Measurements from ENCODE around the gene DHRS4. TPM values are rescaled to one million over a fixed set of nuclear protein-coding genes. Genes with fewer than 3 reads are reported as not detected.

The DHRS4 gene
- total and polyA plus RNA-seq, 2 of the 13 experiments (the other 11 are each of a cell fraction or from before 2014, with no cell fraction given) = 23.9 to 45.1 TPM

DNA sequence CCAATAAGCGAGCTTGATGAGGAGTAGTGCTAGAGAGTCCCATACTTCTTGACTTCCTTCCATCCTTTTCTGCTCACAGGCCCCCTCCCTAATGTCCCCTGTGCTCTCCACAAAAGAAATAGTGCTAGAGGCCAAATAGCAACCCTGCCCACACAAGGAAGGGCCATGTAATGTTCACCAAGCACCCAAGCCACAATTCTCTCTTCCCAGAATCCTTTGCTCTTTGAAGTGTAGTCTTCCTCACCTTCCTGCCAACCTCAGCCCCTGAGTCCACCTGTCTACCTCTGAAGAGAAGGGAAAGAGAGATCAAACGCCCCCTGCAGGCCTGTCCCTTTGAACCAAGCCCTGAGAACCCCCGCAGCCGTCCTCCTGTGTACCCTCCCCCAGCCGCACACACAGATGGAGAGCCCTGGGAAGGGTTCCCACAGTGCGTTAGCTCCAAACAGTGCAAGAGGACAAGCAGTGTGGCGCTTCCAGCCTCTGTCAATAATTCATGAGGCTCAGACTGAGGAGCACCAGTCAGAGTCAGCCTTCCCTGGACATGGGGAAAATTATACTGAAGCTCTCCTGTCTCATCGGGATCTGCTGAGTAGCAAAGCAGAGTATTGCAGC, 1.9 kb upstream of the DHRS4 start (continued):
- TF ChIP-seq SOX6 (IDR thresholded peaks at IDR 0.05) (no peak), SOX6 (CRISPR knock-in tag; IDR thresholded peaks at IDR 0.05) (0 out of 2 replicates have a peak, but pooled peaks have one; percentile 6), NBN (conservative IDR thresholded peaks at IDR 0.05) (no peak), ATAD3A (CRISPR knock-in tag; IDR thresholded peaks at IDR 0.05) (no peak), FOSL1 (CRISPR knock-in tag; IDR thresholded peaks at IDR 0.05; ENCODE audit: borderline replicate concordance) (no peak), ZNF543 (CRISPR knock-in tag; IDR thresholded peaks at IDR 0.05) (no peak), BORCS8-MEF2B (CRISPR knock-in tag; IDR thresholded peaks at IDR 0.05) (peak; percentile 80; the same call in 1 of the 2 replicates), ZNF225 (CRISPR knock-in tag; IDR thresholded peaks at IDR 0.05) (no peak), ZNF224 (CRISPR knock-in tag; IDR thresholded peaks at IDR 0.05) (no peak), KAT2B (IDR thresholded peaks at IDR 0.05; ENCODE audit: borderline replicate concordance, low read depth, low read length) (no peak), ZSCAN9 (CRISPR knock-in tag; IDR thresholded peaks at IDR 0.05; ENCODE audit: borderline replicate concordance) (no peak), STAT5B (CRISPR knock-in tag; IDR thresholded peaks at IDR 0.05) (no peak), ZNF337 (CRISPR knock-in tag; IDR thresholded peaks at IDR 0.05; ENCODE audit: borderline replicate concordance, low read depth) (0 out of 2 replicates have a peak, but pooled peaks have one; percentile 29), PHF21A (CRISPR knock-in tag; IDR thresholded peaks at IDR 0.05) (peak; percentile 50; the same call in 1 of the 2 replicates), SPEN (CRISPR knock-in tag; IDR thresholded peaks at IDR 0.05; ENCODE audit: low read depth) (peak; percentile 34; the same call in 1 of the 2 replicates), KDM2A (CRISPR knock-in tag; IDR thresholded peaks at IDR 0.05; ENCODE audit: borderline replicate concordance, low read depth) (0 out of 2 replicates have a peak, but pooled peaks have one; percentile 36)
- TF ChIP-seq, protein P1, sequence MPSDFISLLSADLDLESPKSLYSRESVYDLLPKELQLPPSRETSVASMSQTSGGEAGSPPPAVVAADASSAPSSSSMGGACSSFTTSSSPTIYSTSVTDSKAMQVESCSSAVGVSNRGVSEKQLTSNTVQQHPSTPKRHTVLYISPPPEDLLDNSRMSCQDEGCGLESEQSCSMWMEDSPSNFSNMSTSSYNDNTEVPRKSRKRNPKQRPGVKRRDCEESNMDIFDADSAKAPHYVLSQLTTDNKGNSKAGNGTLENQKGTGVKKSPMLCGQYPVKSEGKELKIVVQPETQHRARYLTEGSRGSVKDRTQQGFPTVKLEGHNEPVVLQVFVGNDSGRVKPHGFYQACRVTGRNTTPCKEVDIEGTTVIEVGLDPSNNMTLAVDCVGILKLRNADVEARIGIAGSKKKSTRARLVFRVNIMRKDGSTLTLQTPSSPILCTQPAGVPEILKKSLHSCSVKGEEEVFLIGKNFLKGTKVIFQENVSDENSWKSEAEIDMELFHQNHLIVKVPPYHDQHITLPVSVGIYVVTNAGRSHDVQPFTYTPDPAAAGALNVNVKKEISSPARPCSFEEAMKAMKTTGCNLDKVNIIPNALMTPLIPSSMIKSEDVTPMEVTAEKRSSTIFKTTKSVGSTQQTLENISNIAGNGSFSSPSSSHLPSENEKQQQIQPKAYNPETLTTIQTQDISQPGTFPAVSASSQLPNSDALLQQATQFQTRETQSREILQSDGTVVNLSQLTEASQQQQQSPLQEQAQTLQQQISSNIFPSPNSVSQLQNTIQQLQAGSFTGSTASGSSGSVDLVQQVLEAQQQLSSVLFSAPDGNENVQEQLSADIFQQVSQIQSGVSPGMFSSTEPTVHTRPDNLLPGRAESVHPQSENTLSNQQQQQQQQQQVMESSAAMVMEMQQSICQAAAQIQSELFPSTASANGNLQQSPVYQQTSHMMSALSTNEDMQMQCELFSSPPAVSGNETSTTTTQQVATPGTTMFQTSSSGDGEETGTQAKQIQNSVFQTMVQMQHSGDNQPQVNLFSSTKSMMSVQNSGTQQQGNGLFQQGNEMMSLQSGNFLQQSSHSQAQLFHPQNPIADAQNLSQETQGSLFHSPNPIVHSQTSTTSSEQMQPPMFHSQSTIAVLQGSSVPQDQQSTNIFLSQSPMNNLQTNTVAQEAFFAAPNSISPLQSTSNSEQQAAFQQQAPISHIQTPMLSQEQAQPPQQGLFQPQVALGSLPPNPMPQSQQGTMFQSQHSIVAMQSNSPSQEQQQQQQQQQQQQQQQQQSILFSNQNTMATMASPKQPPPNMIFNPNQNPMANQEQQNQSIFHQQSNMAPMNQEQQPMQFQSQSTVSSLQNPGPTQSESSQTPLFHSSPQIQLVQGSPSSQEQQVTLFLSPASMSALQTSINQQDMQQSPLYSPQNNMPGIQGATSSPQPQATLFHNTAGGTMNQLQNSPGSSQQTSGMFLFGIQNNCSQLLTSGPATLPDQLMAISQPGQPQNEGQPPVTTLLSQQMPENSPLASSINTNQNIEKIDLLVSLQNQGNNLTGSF (CRISPR knock-in tag; IDR thresholded peaks at IDR 0.05) = 0 out of 2 replicates have a peak, but pooled peaks have one; percentile 7
- TF ChIP-seq, protein P2, sequence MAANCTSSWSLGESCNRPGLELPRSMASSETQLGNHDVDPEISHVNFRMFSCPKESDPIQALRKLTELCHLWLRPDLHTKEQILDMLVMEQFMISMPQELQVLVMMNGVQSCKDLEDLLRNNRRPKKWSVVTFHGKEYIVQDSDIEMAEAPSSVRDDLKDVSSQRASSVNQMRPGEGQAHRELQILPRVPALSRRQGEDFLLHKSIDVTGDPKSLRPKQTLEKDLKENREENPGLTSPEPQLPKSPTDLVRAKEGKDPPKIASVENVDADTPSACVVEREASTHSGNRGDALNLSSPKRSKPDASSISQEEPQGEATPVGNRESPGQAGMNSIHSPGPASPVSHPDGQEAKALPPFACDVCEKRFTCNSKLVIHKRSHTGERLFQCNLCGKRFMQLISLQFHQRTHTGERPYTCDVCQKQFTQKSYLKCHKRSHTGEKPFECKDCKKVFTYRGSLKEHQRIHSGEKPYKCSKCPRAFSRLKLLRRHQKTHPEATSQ (CRISPR knock-in tag; IDR thresholded peaks at IDR 0.05; ENCODE audit: borderline replicate concordance) = 0 out of 2 replicates have a peak, but pooled peaks have one; percentile 31
- TF ChIP-seq, protein P3, sequence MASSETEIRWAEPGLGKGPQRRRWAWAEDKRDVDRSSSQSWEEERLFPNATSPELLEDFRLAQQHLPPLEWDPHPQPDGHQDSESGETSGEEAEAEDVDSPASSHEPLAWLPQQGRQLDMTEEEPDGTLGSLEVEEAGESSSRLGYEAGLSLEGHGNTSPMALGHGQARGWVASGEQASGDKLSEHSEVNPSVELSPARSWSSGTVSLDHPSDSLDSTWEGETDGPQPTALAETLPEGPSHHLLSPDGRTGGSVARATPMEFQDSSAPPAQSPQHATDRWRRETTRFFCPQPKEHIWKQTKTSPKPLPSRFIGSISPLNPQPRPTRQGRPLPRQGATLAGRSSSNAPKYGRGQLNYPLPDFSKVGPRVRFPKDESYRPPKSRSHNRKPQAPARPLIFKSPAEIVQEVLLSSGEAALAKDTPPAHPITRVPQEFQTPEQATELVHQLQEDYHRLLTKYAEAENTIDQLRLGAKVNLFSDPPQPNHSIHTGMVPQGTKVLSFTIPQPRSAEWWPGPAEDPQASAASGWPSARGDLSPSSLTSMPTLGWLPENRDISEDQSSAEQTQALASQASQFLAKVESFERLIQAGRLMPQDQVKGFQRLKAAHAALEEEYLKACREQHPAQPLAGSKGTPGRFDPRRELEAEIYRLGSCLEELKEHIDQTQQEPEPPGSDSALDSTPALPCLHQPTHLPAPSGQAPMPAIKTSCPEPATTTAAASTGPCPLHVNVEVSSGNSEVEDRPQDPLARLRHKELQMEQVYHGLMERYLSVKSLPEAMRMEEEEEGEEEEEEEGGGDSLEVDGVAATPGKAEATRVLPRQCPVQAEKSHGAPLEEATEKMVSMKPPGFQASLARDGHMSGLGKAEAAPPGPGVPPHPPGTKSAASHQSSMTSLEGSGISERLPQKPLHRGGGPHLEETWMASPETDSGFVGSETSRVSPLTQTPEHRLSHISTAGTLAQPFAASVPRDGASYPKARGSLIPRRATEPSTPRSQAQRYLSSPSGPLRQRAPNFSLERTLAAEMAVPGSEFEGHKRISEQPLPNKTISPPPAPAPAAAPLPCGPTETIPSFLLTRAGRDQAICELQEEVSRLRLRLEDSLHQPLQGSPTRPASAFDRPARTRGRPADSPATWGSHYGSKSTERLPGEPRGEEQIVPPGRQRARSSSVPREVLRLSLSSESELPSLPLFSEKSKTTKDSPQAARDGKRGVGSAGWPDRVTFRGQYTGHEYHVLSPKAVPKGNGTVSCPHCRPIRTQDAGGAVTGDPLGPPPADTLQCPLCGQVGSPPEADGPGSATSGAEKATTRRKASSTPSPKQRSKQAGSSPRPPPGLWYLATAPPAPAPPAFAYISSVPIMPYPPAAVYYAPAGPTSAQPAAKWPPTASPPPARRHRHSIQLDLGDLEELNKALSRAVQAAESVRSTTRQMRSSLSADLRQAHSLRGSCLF (CRISPR knock-in tag; IDR thresholded peaks at IDR 0.05; ENCODE audit: borderline replicate concordance) = no peak
